HepG2 (cell line): Measurements from ENCODE around the gene KRTAP10-8. TPM values are rescaled to one million over a fixed set of nuclear protein-coding genes. Genes with fewer than 3 reads are reported as not detected.

Experiments used
- ATAC-seq: fragments of 200-7000 bp; cut with Tn5 transposase; 3 replicates; pipeline ENCODE4 v1.9.1; 2020; ENCODE audit warnings: mild to moderate bottlenecking, moderate library complexity
- BruUV-seq: library from RNA; stranded (reverse); fragments of 400-500 nt; replicated peaks from 2 replicates; lab custom pipeline; 2021; lab: Mats Ljungman, UMichigan
- CTCF ChIA-PET: fragments of 300-600 bp; formaldehyde crosslinking; extraction: SDS; loops from one replicate; lab custom pipeline; 2021; ENCODE audit warnings: low total read pairs, inconsistent platforms, low intra/inter-chr PET ratio; lab: Yijun Ruan, JAX
- POLR2A ChIA-PET: fragments of 350-600 bp; sonication (Branson Sonifier 250); formaldehyde crosslinking; loops from one replicate; lab custom pipeline; 2020; ENCODE audit warnings: antibody characterized with exemption, inconsistent platforms; lab: Yijun Ruan, JAX
- DNase-seq: peaks from one replicate; pipeline ENCODE4 v3.0.0-alpha.2; 2015; ENCODE audit warnings: low spot score
- FAIRE-seq: peaks from 3 replicates; lab custom pipeline; 2011; peaks lifted over from hg19 to GRCh38; lab: Jason Lieb, UNC
- H2AFZ ChIP-seq: one replicate; pipeline ENCODE4 v1.6.1; 2011; ENCODE audit warnings: low read length, inconsistent platforms
- H3K27ac ChIP-seq: fragments of 300-600 bp; 3 replicates; pipeline ENCODE4 v1.8.0; 2011; ENCODE audit warnings: mixed run types, mild to moderate bottlenecking, mixed read lengths, low read length, inconsistent platforms; ENCODE audit not compliant: insufficient read depth; ENCODE audit errors: extremely low read length
- H3K27me3 ChIP-seq, 2 experiments: fragments of 200-600 bp in 1 of 2; 2 replicates in 1 of 2; 3 replicates in 1 of 2; pipeline versions ENCODE4 v1.6.0 to v1.8.0; 2011; ENCODE audit warnings: low read length in 2 of 2, mild to moderate bottlenecking in 2 of 2, moderate library complexity in 2 of 2, inconsistent platforms in 1 of 2; ENCODE audit not compliant: insufficient read depth in 2 of 2, control insufficient read depth in 1 of 2
- H3K36me3 ChIP-seq, 2 experiments: fragments of 200-600 bp in 1 of 2; replicated peaks in 1 of 2; 2 replicates in 1 of 2; 3 replicates in 1 of 2; pipeline versions ENCODE4 v1.5.1 to v1.8.0; 2011; ENCODE audit warnings: low read length in 2 of 2, inconsistent platforms in 1 of 2; ENCODE audit not compliant: insufficient read depth in 2 of 2, control insufficient read depth in 1 of 2
- H3K4me1 ChIP-seq: 2 replicates; pipeline ENCODE4 v1.5.1; 2012; ENCODE audit warnings: low read length, inconsistent platforms; ENCODE audit not compliant: insufficient read depth
- H3K4me2 ChIP-seq: 2 replicates; pipeline ENCODE4 v1.6.0; 2011; ENCODE audit warnings: low read depth, low read length, inconsistent platforms
- H3K4me3 ChIP-seq, 3 experiments: fragments of 200-600 bp in 1 of 3; sonication (generic), shearing (Covaris generic) in 1 of 3; replicated peaks in 1 of 3; 2 replicates each; pipeline ENCODE4 v1.5.1; 2011 to 2016; ENCODE audit warnings: low read length in 3 of 3, inconsistent platforms in 2 of 3, low read depth in 2 of 3, mild to moderate bottlenecking in 2 of 3, control low read depth in 1 of 3, mixed read lengths in 1 of 3; ENCODE audit not compliant: insufficient read depth in 1 of 3
- H3K79me2 ChIP-seq: one replicate; pipeline ENCODE4 v1.6.1; 2011; ENCODE audit warnings: low read length, inconsistent platforms; ENCODE audit not compliant: insufficient read depth
- H3K9ac ChIP-seq: 2 replicates; pipeline ENCODE4 v1.6.0; 2011; ENCODE audit warnings: mild to moderate bottlenecking, low read depth, low read length, inconsistent platforms; ENCODE audit not compliant: insufficient read depth
- H3K9me3 ChIP-seq: 2 replicates; pipeline ENCODE4 v1.5.1; 2012; ENCODE audit warnings: mild to moderate bottlenecking, low read length
- H4K20me1 ChIP-seq: 2 replicates; pipeline ENCODE4 v1.6.0; 2011; ENCODE audit warnings: inconsistent platforms, mild to moderate bottlenecking, low read length, moderate library complexity; ENCODE audit not compliant: insufficient read depth
- RORA ChIP-seq: sonication (generic); formaldehyde crosslinking; IDR thresholded peaks from 2 replicates; pipeline ENCODE4 v1.5.0; 2020; ENCODE audit warnings: mild to moderate bottlenecking, missing genetic modification reagents, moderate library complexity
- ZFP41 ChIP-seq: sonication (generic); formaldehyde crosslinking; IDR thresholded peaks from 2 replicates; pipeline ENCODE4 v1.4.0; 2020; ENCODE audit warnings: mild to moderate bottlenecking, missing genetic modification reagents, borderline replicate concordance
- ZNF292 ChIP-seq: sonication (generic); formaldehyde crosslinking; IDR thresholded peaks from 2 replicates; pipeline ENCODE4 v1.8.1; 2022; ENCODE audit warnings: mild to moderate bottlenecking, low read depth, missing genetic modification reagents, borderline replicate concordance
- ZNF354B ChIP-seq: sonication (generic); formaldehyde crosslinking; IDR thresholded peaks from 2 replicates; pipeline ENCODE4 v1.8.0; 2022; ENCODE audit warnings: mild to moderate bottlenecking, missing genetic modification reagents
- ZNF564 ChIP-seq: sonication (generic); formaldehyde crosslinking; IDR thresholded peaks from 2 replicates; pipeline ENCODE4 v1.8.1; 2023; ENCODE audit warnings: mild to moderate bottlenecking, missing genetic modification reagents
- ZSCAN20 ChIP-seq: sonication (generic); formaldehyde crosslinking; IDR thresholded peaks from 2 replicates; pipeline ENCODE4 v1.4.0; 2020; ENCODE audit warnings: missing genetic modification reagents, mild to moderate bottlenecking, borderline replicate concordance
- WGBS: methylation state at CpG from one replicate; pipeline ENCODE4 v1.1.6; 2017; ENCODE audit warnings: low lambda C conversion rate; 5-methylcytosine and 5-hydroxymethylcytosine counted together
- in situ Hi-C: cut with HindIII; loops from 2 replicates; pipeline ENCODE4 v1.10.0; 2017; ENCODE audit warnings: low pct_unique_long_range_greater_than_20kb; ENCODE audit not compliant: extremely low pct_ligation_motif_present
- intact Hi-C: fragments of 100-400 bp; cut with micrococcal nuclease; formaldehyde crosslinking; loops from one replicate; pipeline ENCODE4 v1.10.0; 2022; ENCODE audit not compliant: unreplicated experiment
- polyA plus RNA-seq, 8 experiments: library from polyadenylated mRNA; depleted of rRNA in 3 of 8; stranded (reverse) in 7 of 8; unstranded in 1 of 8; fragments of >200 nt; fragmentation: Illumina TruSeq in 4 of 8; extraction: Trizol in 4 of 8; gene quantifications; 2 replicates each; pipeline versions ENCODE4 v1.2.1 to v1.2.3, GENCODE V29; 2011 to 2016; ENCODE audit warnings: low read depth in 4 of 8, missing spikeins in 1 of 8, mixed read lengths in 1 of 8; ENCODE audit not compliant: insufficient read depth in 1 of 8
- total RNA-seq, 5 experiments: library from RNA; depleted of rRNA; stranded (reverse); fragments of >200 nt; fragmentation: Illumina TruSeq; extraction: Trizol; gene quantifications; 2 replicates each; pipeline ENCODE4 v1.2.3, GENCODE V29; 2016; ENCODE audit warnings: low read depth in 1 of 5
- TF ChIP-seq, protein P1 (sequence below): sonication (generic); formaldehyde crosslinking; IDR thresholded peaks from 2 replicates; pipeline ENCODE4 v1.5.0; 2020; ENCODE audit warnings: mild to moderate bottlenecking, missing genetic modification reagents, moderate library complexity

Gene KRTAP10-8
- total and polyA plus RNA-seq, 2 of the 13 experiments (the other 11 are each of a cell fraction or from before 2014, with no cell fraction given), result not detected

DNA sequence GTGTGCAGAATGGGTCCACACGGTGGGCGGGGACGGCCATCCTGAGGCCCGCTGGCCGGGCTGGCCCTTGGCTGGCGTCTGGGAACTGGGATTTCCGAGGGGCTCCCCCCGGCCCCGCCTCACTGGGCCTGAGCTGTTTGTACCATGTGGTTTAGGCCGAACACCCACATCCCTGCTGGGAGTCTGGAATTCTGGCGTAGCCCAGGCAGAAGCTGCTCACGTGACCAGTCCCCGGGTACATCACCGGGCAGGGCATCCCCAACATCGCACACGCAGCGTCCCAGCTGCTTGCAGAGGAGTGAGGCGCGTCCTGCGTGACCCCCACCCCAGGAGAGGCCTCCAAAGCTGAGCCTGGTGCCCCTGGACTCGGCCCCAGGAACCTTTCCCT, 9.4 kb upstream of the KRTAP10-8 start:
- ATAC-seq, result no peak; the same call in 2 of the 3 replicates
- in situ Hi-C loops, result no loop called here
- TF ChIP-seq ZNF292 (CRISPR knock-in tag), result no peak
- TF ChIP-seq ZSCAN20 (CRISPR knock-in tag), result no peak
- Histone ChIP-seq H4K20me1 (no peaks in the 10 kb centered on the region), H3K27ac (no peak overlapping the region), H2AFZ (no peak overlapping the region), H3K9ac (no peak overlapping the region), H3K36me3 (no peaks in the 10 kb centered on the region), H3K4me2 (no peak overlapping the region), H3K79me2 (no peaks in the 10 kb centered on the region), H3K4me3 (no peak overlapping the region), H3K4me1 (no peaks in the 10 kb centered on the region), H3K9me3 (no peaks in the 10 kb centered on the region), H3K27me3 (peaks cover 0 to 1% of the 10 kb centered on the region in 2 experiments; a peak in 1 of 5 replicates)
- WGBS, result no CpG with 5 or more reads among the region's 21 CpGs
- intact Hi-C loops, result no loop called here
- POLR2A ChIA-PET, result no interaction called here
- BruUV-seq, result no TSS peak
- no peak for DNase-seq
- CTCF ChIA-PET, result no interaction called here
- FAIRE-seq, result no peak

DNA sequence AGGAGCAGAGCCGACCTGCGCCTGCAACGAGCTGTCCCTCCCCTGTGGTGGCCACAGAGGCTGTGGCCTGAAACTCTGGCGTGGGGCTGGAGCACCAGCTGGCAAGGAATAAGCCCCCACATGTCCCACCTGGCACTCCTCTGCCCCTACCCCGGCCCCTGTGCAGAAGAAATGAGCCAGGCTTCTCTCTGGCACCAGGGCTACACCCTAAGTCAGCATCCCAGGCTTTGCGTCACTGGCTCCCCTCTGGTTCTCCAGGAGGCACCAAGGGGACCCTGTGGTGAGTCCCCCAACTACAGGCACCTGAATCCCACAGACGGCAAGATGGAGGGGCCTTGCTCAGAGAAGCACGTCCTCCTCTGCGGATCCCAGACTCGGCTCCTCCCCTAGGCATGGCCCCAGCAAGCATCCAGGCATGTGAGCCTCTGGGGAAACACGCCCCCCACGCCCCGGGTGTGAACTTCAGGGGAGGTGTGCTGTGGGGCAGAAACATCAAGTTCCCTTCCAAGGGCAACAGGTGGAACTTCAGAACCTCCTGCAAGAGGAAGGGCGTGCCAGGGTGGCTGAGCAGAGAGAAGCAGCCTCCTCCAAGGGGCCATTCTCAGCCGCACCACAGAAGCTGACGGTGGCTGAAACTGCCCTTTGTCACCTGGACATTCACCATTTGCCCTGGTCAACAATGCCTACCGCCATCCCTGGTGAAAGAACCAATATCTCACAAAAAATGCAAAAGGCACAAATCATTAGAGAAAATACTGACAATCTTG, 8.6 kb upstream of the KRTAP10-8 start:
- intact Hi-C loops, result no loop called here
- in situ Hi-C loops, result no loop called here
- DNase-seq, result no peak
- Histone ChIP-seq H3K4me3 (no peak overlapping the region), H3K79me2 (no peaks in the 10 kb centered on the region), H3K9ac (no peak overlapping the region), H4K20me1 (no peaks in the 10 kb centered on the region), H3K27ac (no peak overlapping the region), H3K4me1 (no peaks in the 10 kb centered on the region), H3K9me3 (no peaks in the 10 kb centered on the region), H3K4me2 (no peak overlapping the region), H3K27me3 (peaks cover 0 to 1% of the 10 kb centered on the region in 2 experiments; a peak in 1 of 5 replicates), H2AFZ (no peak overlapping the region), H3K36me3 (no peaks in the 10 kb centered on the region)
- WGBS, result 62% methylated on average over 8 of the region's 17 CpGs
- ChIA-PET CTCF (no interaction called here), POLR2A (no interaction called here)
- no peak for ATAC-seq
- BruUV-seq, result no TSS peak
- TF ChIP-seq ZNF564 (CRISPR knock-in tag) (no peak), RORA (CRISPR knock-in tag) (no peak), ZNF354B (CRISPR knock-in tag) (no peak), ZFP41 (CRISPR knock-in tag) (no peak)
- TF ChIP-seq, protein P1, sequence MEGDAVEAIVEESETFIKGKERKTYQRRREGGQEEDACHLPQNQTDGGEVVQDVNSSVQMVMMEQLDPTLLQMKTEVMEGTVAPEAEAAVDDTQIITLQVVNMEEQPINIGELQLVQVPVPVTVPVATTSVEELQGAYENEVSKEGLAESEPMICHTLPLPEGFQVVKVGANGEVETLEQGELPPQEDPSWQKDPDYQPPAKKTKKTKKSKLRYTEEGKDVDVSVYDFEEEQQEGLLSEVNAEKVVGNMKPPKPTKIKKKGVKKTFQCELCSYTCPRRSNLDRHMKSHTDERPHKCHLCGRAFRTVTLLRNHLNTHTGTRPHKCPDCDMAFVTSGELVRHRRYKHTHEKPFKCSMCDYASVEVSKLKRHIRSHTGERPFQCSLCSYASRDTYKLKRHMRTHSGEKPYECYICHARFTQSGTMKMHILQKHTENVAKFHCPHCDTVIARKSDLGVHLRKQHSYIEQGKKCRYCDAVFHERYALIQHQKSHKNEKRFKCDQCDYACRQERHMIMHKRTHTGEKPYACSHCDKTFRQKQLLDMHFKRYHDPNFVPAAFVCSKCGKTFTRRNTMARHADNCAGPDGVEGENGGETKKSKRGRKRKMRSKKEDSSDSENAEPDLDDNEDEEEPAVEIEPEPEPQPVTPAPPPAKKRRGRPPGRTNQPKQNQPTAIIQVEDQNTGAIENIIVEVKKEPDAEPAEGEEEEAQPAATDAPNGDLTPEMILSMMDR, result no peak
- FAIRE-seq, result no peak
